HG02759 (cell line): ENCODE data around the gene MKRN2.
"Not testable (repeated sequence)": the region's sequence is repeated elsewhere in the genome, so short reads cannot be mapped to it uniquely, and the experiment has no call there.

Source experiments
- ATAC-seq: cut with Tn5 transposase; IDR thresholded peaks from one replicate; pipeline ENCODE4 v1.9.1; 2021; ENCODE audit warnings: mild to moderate bottlenecking, moderate library complexity; ENCODE audit not compliant: unreplicated experiment

The MKRN2 gene, protein sequence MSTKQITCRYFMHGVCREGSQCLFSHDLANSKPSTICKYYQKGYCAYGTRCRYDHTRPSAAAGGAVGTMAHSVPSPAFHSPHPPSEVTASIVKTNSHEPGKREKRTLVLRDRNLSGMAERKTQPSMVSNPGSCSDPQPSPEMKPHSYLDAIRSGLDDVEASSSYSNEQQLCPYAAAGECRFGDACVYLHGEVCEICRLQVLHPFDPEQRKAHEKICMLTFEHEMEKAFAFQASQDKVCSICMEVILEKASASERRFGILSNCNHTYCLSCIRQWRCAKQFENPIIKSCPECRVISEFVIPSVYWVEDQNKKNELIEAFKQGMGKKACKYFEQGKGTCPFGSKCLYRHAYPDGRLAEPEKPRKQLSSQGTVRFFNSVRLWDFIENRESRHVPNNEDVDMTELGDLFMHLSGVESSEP

DNA sequence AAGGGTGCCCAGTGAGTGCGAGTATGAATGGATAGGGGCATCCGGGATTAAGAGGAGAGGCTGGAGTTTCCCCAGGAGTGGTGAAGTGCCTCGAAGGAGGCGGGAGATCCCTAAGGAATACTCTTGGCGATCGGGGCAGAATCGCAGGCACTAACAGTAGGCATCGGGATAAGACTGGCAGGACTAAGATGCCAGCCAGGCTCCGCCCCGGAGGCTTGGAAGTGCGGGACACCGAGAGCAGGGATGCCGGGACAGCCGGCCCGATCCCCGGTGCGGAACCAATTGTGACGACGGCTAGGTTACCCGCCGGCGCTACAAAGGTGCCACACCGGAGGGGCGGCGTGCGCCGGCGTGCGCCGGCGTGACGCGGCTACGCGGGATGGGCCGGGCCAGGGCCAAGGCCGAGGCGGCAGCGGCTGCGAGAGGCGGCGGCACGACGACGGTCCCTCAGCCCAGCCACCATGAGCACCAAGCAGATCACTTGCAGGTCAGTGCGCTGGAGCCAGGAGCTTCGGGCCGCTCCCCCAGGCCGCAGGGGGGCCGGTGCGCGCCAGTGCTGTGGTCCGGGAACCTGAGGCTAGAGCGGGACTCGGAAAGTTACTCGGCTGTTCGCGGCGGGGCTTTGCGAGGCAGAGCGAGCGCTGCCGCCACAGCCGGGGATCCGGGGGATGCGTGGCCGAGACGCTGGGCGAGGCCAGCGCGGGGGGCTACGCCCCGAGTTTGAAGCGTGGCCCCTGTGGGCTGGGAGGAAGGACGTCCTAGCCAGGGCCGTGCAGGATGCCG lies at the start of gene MKRN2:
Gene MKRN2, plus strand, starts transcription at position 398 of the 783 bp plus-strand sequence. Its CDS starts 64 bp downstream, at position 462.
- ATAC-seq: peak; percentile 89

DNA sequence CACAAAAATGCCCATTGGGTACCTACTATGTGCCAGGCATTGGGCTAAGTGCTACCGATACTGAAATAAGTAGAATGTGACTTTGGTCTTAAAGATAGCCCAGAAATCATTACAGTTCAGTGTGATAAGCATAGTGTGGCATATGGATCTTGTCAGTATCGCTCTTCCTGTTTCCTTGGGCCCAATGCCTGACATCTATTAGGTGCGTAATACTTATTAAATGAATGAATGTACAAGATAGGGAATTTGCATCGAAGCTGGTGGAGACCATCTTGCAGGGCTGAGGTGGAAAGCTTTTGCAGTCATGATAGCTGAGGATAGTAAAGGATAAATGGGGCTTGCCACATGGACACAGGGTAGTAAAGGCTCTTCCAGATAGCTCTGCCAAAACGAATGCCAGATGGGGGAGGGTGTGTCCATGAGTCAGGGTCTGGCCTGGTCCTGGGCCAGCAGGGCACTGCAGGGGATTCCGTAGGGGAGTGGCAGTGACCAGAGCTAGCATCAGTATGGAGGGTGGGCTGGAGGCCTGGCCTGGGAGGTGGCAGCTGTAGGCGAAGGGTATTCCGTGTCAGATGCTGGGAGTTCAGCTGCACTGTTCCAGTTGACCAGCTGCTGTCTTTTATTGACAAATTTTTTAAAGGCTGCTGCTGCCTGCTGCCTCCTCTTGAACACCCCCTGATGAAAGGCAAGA lies 49.2 kb upstream of the MKRN2 start:
- ATAC-seq: no peak

DNA sequence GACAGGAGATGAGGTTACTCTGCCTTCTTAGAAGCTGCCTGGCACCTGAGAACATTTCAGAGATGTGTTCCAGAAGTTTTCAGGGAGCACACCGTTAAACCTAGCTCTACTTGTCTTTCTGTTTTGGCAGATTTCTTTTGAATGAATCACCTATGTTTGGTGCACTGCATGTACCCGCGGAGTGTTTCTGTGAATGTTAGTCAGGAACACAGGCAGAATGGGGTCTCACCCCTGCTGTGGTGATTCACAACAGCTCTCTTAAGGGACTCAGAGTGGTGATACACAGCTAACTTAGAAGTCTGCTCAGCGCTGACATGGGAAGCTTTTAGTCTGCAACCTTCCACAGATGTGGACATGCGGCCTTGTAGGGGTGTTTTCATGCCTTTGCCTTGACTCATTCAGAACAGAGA lies 48.6 kb upstream of the MKRN2 start:
- no peak for ATAC-seq

DNA sequence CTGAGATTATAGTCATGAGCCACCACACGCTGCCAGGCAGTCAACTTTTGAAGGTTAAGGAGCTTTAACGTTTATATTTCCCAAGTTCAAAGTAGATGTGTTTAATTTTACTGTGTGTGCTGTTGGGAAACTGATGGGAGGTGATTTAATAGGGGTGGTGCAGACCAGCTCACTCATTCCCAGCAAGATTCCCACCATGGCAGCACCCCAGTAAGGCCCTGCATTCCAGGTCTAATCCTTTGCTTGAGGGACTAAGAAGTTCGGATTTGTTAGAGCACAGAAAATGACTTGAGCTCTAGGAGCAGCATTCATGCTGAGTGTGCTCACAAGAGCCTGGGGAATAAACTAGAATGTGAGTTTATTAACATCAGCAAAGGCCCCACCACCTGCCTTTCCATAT lies 47.4 kb upstream of the MKRN2 start:
- no peak for ATAC-seq

DNA sequence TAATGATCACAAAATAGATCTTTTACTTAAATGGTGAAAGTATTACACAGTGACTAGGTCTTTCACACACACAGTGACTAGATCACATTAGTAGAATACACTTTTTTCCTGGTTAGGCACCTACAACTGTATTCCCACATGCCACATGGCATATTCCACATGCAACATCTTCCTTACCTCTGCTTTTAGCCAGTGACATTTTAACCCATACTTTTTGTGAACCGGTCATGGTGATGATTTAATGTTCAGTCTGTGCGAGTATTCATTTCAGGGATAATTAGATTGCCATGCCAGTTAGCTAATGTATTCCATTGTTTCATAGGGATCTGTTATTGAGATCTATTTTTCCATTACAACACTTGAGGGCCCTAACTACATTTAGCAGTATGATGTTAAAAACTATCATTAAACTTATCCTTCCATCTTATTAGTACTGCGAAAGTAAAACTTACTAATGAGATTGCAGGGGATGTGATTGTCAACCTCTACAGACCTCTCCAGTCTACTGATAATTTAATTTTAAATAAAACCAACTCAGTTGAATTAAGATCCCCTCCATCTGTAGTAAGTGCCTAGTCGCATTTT lies 44.3 kb upstream of the MKRN2 start:
- ATAC-seq: no peak

DNA sequence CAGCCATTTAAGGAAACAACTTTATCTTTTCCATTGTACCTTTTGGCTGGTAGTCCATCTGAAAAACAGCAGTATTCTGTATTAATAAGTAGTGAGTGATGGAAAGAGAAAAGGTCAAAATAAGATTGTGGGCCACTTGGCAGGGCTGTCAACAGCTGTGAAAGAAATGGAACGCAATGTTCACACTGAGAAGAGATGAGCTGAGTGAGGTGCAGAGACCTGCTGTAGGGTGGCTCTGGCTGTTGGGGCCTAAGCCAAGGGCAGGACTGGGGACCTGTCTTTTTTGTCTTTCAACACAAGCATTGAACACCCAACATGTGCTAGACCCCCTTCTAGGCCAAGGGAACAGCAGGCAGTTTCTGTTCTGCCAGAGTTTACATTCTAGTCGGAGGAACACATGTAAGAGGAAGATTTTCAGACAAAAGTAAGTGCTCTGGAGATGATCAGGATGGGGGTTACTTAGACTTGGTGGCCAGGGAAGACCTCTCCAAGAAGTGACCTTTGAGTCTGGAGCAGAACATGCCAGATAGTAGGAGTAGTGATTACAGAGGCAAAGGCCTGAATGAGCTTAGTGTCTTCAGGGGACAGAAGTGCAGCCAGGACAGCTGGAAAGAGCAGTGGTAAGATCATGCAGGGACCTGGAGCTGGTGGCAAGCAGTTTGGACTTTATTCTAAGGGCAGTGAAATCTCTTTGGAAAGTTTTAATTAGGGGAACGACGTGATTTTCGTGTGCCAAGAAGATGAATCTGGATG lies 43.0 kb upstream of the MKRN2 start:
- ATAC-seq: no peak

DNA sequence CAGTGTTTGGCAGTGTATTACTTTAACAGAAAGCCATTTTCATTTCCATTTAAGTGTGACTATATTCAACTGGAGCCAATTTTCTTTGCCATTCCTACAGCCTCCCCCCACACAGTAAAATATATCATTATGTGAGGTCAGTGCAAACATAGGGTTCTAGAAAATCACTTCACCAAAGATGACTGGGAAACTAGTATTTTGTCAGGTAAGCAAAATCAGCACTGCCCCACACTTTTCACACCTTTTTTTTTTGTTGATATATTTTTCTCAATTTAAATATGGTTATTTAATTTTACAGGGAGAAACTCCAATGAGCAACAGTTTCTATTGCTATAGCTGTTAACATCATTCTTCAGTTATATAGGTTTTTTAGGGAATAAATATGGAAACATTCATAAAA lies 41.3 kb upstream of the MKRN2 start:
- ATAC-seq: no peak

DNA sequence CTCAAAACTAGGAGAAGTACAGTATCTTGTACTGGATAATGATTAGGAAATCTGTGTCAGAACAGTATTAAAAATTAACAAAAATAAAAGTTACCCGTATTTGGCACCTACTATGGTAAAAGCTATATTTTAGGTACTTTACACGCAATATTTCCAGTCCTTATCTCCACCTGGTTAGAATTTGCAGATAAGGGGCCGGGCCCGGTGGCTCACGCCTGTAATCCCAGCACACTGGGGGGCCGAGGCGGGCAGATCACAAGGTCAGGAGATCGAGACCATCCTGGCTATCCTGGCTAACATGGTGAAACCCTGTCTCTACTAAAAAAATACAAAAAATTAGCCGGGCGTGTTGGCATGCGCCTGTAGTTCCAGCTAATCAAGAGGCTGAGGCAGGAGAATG lies 40.0 kb upstream of the MKRN2 start:
- no peak for ATAC-seq

DNA sequence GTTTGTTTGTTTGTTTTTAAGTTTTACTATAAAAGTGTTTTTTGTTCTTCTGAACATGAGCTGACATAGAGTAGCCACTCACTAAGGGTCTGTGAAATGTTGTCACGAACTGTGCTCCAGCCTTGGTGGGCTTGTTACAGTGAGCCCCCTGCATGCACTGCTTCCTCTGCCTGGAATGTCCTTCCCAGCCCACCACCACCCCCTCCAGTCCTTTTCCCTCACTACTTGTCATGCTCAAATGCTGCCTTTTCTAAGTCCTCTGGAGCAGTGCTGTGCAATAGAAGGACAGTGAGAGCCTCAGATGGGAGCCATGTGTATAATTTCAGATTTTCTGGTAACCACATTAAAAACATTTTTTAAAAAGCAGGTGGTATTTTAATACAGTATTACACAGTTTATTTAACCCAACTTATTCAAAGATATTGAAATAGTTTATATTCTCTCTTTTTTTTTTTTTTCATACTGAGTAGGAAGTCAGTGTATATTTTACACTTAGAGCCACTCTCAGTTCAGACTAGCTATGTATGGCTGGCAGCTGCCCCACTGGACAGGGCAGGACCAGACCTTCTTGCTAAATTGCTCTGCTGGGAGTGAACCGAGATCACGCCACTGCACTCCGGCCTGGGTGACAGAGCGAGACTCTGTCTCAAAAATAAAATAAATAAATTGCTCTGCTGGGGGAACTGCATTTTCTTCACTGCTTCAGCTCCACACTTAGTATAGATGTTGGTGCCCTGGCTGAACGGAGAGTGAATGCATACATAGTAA lies 38.4 kb upstream of the MKRN2 start:
- no peak for ATAC-seq

DNA sequence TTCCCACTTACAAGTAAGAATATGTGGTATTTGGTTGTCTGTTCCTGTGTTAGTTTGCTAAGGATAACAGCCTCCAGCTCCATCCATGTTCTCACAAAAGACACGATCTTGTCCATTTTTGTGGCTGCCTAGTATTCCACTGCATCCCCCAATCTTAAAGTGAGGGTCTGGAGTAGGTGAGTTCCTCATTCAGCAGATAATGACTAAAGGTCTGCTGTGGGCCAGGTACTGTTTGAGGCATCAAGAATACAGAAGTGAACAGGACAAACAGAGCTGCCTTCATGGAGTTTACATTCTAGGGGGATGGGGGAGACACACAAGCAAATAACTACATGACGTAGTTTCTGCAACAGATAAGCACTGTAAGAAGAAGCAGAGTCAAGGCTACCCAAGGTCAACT lies 35.9 kb upstream of the MKRN2 start:
- no peak for ATAC-seq

DNA sequence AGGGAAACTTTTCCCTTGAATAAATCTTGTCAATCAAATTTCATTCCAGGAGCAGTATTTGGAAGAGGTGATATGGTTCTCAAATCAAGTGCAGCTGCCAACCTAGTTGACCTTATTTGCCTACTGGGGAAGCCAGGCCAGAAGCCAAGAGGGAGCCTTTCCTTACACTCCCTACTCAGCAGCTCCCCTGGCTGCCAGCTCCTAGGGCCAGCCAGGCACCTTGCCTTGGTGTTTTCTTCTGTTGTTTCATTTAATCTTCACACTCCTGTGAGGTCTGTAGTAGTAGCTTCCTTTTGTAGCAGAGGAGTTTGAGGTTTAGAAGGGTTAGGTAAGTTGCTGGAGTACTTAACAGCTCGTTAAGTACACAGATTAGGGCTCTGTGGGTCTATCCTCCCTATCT lies 34.2 kb upstream of the MKRN2 start:
- no peak for ATAC-seq

DNA sequence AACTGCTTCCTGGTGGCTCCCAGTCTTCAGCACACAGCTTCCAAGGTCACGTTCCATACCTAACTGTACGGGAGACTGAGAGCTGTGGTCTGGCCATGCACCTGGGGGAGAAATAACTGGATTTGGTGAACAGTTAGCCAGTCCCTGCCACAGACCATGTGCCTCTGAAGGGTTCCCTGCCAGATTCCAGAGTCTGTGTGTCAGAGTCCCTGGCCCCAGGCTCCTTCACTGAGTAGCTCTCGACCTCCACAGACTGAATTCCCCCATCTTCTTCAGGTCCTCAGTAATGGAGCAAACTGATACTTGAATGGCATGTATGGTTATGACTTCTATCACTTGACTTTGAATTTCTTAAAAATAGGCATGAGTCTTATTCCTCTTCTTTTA lies 29.1 kb upstream of the MKRN2 start:
- no peak for ATAC-seq

DNA sequence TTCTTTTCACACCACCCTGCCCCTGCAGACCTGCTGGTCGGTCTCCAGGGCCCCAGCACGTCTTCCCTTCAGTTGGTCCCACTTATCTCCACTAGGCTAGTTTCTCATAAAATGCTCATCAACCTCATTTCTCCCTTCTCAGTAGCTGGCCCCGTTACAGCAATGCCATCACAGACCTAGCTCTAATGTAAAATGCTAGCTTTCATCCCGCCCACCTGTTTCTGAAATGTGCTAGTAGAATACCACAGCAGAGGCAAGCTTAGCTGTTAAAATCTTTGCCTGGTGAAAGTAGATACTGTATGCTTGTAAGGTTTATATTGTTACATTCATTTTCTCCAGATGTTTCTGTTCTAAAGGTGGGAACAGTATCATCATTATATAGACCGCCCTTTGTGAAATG lies 24.7 kb upstream of the MKRN2 start:
- ATAC-seq: no peak

DNA sequence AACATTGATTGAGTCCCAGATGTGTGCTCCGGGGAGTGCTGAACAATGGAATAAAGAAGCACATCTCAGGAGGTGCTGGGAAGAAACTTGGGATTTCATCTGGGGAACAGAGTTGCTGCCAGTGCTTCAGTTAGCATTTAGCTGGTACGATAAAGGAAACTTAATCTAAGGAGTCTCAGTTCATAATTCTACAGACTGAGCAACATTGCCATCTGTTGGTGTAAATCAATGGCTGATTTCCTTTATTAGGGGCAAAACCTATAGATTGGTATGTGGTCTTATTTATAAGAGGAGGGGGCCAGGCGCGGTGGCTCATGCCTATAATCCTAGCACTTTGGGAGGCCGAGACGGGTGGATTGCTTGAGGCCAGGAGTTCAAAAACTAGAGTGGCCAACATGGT lies 20.5 kb upstream of the MKRN2 start:
- no peak for ATAC-seq

DNA sequence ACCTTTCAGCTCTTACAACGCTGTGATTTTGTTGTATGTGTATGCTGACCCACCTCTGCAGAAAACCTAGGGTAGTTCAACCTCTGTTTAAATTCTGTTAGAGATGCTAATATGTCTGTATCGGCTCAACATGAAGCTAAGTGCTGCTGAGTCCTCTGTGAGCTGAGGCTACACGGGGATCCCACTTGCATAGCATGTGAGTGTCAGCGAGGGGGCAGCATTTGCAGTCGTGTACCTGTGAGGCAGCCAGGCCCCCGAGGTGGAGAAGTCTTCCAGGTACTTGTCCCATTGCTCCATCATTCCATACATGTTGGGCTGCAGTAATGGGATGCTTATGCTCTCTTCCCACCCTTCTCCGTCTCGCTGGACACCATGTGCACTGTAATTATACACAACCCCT lies 15.3 kb upstream of the MKRN2 start:
- no peak for ATAC-seq

DNA sequence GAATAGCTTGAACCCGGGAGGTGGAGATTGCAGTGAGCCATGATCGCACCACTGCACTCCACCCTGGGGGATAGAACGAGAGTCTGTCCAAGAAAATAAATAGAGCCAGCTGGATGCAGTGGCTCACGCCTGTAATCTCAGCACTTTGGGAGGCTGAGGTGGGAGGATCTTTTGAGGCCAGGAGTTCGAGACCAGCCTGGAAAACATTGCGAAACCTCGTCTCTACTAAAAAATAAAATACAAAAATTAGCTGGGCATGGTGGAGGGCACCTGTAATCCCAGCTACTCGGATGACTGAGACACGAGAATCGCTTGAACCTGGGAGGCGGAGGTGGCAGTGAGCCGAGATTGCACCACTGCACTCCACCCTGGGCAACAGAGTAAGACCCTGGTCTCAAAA lies 13.4 kb upstream of the MKRN2 start:
- ATAC-seq: not testable (repeated sequence)

DNA sequence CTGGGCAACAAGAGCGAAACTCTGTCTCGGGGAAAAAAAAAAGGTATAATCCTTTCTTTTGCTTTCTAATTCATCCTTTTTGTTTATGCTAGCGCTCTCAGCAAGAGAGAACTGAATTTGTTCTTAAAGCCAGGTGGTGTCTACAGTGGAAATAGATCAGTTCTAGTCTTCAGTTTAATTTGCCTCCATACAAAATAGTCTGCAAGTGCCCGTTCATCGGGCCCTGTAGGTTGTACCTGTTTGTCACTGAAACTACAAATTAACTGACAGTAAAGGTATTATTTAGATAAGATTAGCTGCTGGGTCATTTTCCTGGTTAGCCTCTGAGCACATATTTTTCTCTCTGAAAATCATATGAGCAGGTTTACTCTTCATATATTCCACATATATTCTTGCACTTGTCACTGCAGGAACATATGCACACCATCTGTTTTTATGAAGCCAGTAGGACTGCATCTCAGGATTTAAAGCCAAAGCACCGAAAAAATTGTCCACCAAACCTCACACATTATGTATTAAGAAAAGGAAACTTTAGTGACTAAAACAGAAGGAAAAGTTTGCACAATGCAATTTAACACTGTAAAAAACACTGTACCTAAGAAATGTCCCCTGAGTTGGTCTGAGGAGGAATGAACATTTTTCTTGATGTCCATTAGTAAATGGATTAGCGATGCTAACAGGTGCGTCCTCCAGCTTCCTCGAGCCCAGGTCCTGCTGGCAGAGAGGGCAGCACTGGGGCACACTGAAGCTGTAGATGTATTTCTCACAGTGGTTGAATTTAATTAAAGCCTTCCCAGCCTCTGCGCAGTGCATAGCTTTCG lies 12.0 kb upstream of the MKRN2 start:
- no peak for ATAC-seq

DNA sequence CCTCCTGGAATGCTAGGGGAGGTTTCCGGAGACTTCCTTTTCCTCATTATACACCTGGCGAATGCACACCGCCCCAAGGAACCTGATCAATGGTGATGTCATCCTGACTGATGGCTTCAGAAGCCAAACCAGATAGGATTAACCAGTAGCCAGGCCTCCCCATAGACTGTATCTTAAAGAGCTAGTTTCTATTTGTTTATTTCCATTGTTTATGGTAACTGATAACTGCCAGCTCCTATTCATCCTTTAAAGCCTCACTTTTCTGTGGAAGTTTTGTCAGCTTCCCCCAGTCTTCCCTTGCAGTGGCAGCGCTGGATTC lies 11.5 kb upstream of the MKRN2 start, which contains the start of gene MKRN2OS:
Gene MKRN2OS, minus strand, starts transcription at position 27 of the 319 bp plus-strand sequence. CDS start 35 bp downstream, outside the sequence.
- ATAC-seq: no peak
